ENCODE data around the gene OVAAL. TPM values are rescaled to one million over a fixed set of nuclear protein-coding genes. Genes with fewer than 3 reads are reported as not detected.

OVAAL gene
- not detected for total RNA-seq
- long read RNA-seq = 0 reads

GRCh38 chr1:180558664-180559063, at the start of gene OVAAL:
Gene OVAAL (plus strand): TSS chr1:180558964.
- Histone ChIP-seq H3K4me3 (no peak within 1 kb of the TSS), H3K27ac (no peak within 1 kb of the TSS), H3K4me1 (no peaks in the 10 kb centered on the region), H3K36me3 (no peaks in the 10 kb centered on the region), H3K27me3 (no peaks in the 10 kb centered on the region), H3K9me3 (no peaks in the 10 kb centered on the region)
- intact Hi-C loops (cut with DNase I) = no loop called here
- TF ChIP-seq POLR2A (IDR thresholded peaks at IDR 0.05) (no peak), CTCF (IDR thresholded peaks at IDR 0.05) (no peak)
- 63% methylated on average over 4 of the region's 6 CpGs for WGBS (ENCODE audit: insufficient coverage, low coverage, low lambda C conversion rate, missing lambda C conversion rate)
- ATAC-seq (no peak), DNase-seq (no peak)

GRCh38 chr1:180510882-180511281, 47.9 kb upstream of the OVAAL start:
- Histone ChIP-seq H3K4me1 (no peaks in the 10 kb centered on the region), H3K27ac (no peak overlapping the region), H3K4me3 (no peak overlapping the region), H3K9me3 (no peaks in the 10 kb centered on the region), H3K36me3 (no peaks in the 10 kb centered on the region), H3K27me3 (no peaks in the 10 kb centered on the region)
- ATAC-seq (no peak), DNase-seq (no peak)
- WGBS (ENCODE audit: insufficient coverage, low coverage, low lambda C conversion rate, missing lambda C conversion rate) = 79% methylated on average over 2 of the region's 2 CpGs
- TF ChIP-seq POLR2A (IDR thresholded peaks at IDR 0.05) = no peak
- TF ChIP-seq CTCF (IDR thresholded peaks at IDR 0.05) = no peak
- intact Hi-C loops (cut with DNase I) = loop anchor here (10.0 kb wide), 2 partner anchors 344 to 354 kb away; no protein-coding TSS in a partner anchor

DNA sequence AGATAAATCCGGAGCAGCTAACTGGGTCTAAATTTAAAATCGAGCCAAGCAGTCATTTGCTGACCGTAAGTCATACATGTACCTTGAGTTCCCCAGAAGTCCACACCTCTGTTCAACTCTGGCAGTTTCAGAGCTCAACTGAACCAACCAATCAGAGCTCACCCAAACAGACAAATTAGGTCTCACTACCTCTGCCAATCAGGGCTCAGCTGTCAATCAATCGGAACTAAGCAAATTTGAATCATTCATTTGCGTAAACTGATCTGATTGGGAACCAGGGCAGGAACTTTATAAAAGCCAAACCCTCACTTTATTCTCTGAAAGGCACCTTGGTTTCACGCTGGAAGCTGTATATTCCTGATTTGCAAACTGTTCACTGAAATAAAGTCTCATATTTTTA, 45.2 kb upstream of the OVAAL start:
- WGBS (ENCODE audit: insufficient coverage, low coverage, low lambda C conversion rate, missing lambda C conversion rate) = 76% methylated on average over 6 of the region's 6 CpGs
- Histone ChIP-seq H3K27ac (no peak overlapping the region), H3K9me3 (no peaks in the 10 kb centered on the region), H3K27me3 (no peaks in the 10 kb centered on the region), H3K36me3 (no peaks in the 10 kb centered on the region), H3K4me1 (no peaks in the 10 kb centered on the region), H3K4me3 (no peak overlapping the region)
- no peak for ATAC-seq
- no peak for DNase-seq
- TF ChIP-seq CTCF (IDR thresholded peaks at IDR 0.05) (no peak), POLR2A (IDR thresholded peaks at IDR 0.05) (no peak)
- intact Hi-C loops (cut with DNase I) = loop anchor here (10.0 kb wide), 2 partner anchors 341 to 351 kb away; no protein-coding TSS in a partner anchor

- no peaks in the 10 kb centered on the region for H3K36me3 ChIP-seq
- ATAC-seq (no peak), DNase-seq (no peak)
- TF ChIP-seq POLR2A (IDR thresholded peaks at IDR 0.05) (no peak), CTCF (IDR thresholded peaks at IDR 0.05) (no peak)
- H3K4me3 ChIP-seq = no peak overlapping the region
- no peaks in the 10 kb centered on the region for H3K27me3 ChIP-seq
- H3K4me1 ChIP-seq = no peaks in the 10 kb centered on the region
- H3K9me3 ChIP-seq = no peaks in the 10 kb centered on the region
- 28% methylated on average over 3 of the region's 3 CpGs for WGBS (ENCODE audit: insufficient coverage, low coverage, low lambda C conversion rate, missing lambda C conversion rate)
- no peak overlapping the region for H3K27ac ChIP-seq
- intact Hi-C loops (cut with DNase I) = loop anchor here (10.0 kb wide), 2 partner anchors 339 to 349 kb away; no protein-coding TSS in a partner anchor
Measured at GRCh38 chr1:180515364-180515763, 43.4 kb upstream of the OVAAL start.

Measured in right lobe of liver (tissue), 6 donors.